ENCODE data around the gene GRB2. TPM values are rescaled to one million over a fixed set of nuclear protein-coding genes. Genes with fewer than 3 reads are reported as not detected.

GRB2 gene
- total RNA-seq, 2 experiments from 2014 or later = 244 to 308 TPM

GRCh38 chr17:75277664-75278071 lies 127.8 kb downstream of the GRB2 start:
- peaks cover 2% of the 10 kb centered on the region; the same call in 1 of the 2 replicates for H3K79me2 ChIP-seq (ENCODE audit: insufficient read depth, low read depth, low read length)

GRCh38 chr17:75273977-75274708 lies 131.3 kb downstream of the GRB2 start:
- intact Hi-C loops (cut with micrococcal nuclease; ENCODE audit: unreplicated experiment) = loop anchor here (10.0 kb wide), 1 partner anchor 511 kb away; the partner anchor contains the start of gene UNK
- Histone ChIP-seq H3K79me2 (ENCODE audit: insufficient read depth, low read depth, low read length) (peaks cover 23% of the 10 kb centered on the region; the same call in 1 of the 2 replicates), H3K4me1 (ENCODE audit: insufficient read depth, low read length, poor library complexity, severe bottlenecking) (peaks cover 33% of the 10 kb centered on the region), H2AFZ (ENCODE audit: low read length) (no peak overlapping the region), H3K4me2 (ENCODE audit: low read length) (no peak overlapping the region), H3K36me3 (ENCODE audit: insufficient read depth, low read length) (peaks cover 63% of the 10 kb centered on the region), H3K9me3 (ENCODE audit: low read length) (no peaks in the 10 kb centered on the region), H3K4me3 (ENCODE audit: low read depth, low read length, poor library complexity, severe bottlenecking) (no peak overlapping the region), H3K9me2 (ENCODE audit: insufficient read depth, low read length) (no peaks in the 10 kb centered on the region), H4K20me1 (ENCODE audit: insufficient read depth, low read length) (no peaks in the 10 kb centered on the region), H3K27ac (ENCODE audit: low read depth, low read length, poor library complexity, severe bottlenecking) (no peak overlapping the region)
- DNase-seq (ENCODE audit: low spot score) = no peak
- CTCF ChIA-PET (ENCODE audit: unreplicated experiment) = no interaction called here
- TF ChIP-seq EZH2phosphoT487 (IDR thresholded peaks at IDR 0.05; ENCODE audit: borderline replicate concordance, low read depth, low read length) = no peak
- TF ChIP-seq, protein P1, sequence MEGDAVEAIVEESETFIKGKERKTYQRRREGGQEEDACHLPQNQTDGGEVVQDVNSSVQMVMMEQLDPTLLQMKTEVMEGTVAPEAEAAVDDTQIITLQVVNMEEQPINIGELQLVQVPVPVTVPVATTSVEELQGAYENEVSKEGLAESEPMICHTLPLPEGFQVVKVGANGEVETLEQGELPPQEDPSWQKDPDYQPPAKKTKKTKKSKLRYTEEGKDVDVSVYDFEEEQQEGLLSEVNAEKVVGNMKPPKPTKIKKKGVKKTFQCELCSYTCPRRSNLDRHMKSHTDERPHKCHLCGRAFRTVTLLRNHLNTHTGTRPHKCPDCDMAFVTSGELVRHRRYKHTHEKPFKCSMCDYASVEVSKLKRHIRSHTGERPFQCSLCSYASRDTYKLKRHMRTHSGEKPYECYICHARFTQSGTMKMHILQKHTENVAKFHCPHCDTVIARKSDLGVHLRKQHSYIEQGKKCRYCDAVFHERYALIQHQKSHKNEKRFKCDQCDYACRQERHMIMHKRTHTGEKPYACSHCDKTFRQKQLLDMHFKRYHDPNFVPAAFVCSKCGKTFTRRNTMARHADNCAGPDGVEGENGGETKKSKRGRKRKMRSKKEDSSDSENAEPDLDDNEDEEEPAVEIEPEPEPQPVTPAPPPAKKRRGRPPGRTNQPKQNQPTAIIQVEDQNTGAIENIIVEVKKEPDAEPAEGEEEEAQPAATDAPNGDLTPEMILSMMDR (conservative IDR thresholded peaks at IDR 0.05; ENCODE audit: low read length) = no peak
- POLR2A ChIA-PET = interaction anchor here (1.1 to 2.4 kb wide), 5 partner anchors 11 to 75 kb away, joined by 3 to 7 read pairs (median 3); partner anchors contain the start of genes NUP85 and SLC25A19
- no TSS peak for BruUV-seq (replicated peaks)

More at GRCh38 chr17:75277664-75278071, 127.8 kb downstream of the GRB2 start:
- POLR2A ChIA-PET = interaction anchor here (1.0 to 2.4 kb wide), 2 partner anchors 12 to 15 kb away, joined by 4 to 8 read pairs; partner anchors contain the start of genes MRPS7 and SLC25A19
- no peak overlapping the region for H3K4me3 ChIP-seq (ENCODE audit: low read depth, low read length, poor library complexity, severe bottlenecking)
- BruUV-seq (replicated peaks) = no TSS peak
- no peak overlapping the region for H2AFZ ChIP-seq (ENCODE audit: low read length)
- H3K36me3 ChIP-seq (ENCODE audit: insufficient read depth, low read length) = peaks cover 91% of the 10 kb centered on the region
- no peak overlapping the region for H3K27ac ChIP-seq (ENCODE audit: low read depth, low read length, poor library complexity, severe bottlenecking)
- intact Hi-C loops (cut with micrococcal nuclease; ENCODE audit: unreplicated experiment) = loop anchor here (10.0 kb wide), 1 partner anchor 507 kb away; the partner anchor contains the start of gene UNK
- no peak for DNase-seq (ENCODE audit: low spot score)
- H3K9me3 ChIP-seq (ENCODE audit: low read length) = no peaks in the 10 kb centered on the region
- no peaks in the 10 kb centered on the region for H4K20me1 ChIP-seq (ENCODE audit: insufficient read depth, low read length)
- H3K4me2 ChIP-seq (ENCODE audit: low read length) = no peak overlapping the region
- CTCF ChIA-PET (ENCODE audit: unreplicated experiment) = interaction anchor here (0.6 kb wide), 1 partner anchor 15 kb away, joined by 3 read pairs; no protein-coding TSS in a partner anchor
- peaks cover 13% of the 10 kb centered on the region for H3K4me1 ChIP-seq (ENCODE audit: insufficient read depth, low read length, poor library complexity, severe bottlenecking)
- no peaks in the 10 kb centered on the region for H3K9me2 ChIP-seq (ENCODE audit: insufficient read depth, low read length)
- no peak for TF ChIP-seq EZH2phosphoT487 (IDR thresholded peaks at IDR 0.05; ENCODE audit: borderline replicate concordance, low read depth, low read length)
- TF ChIP-seq, protein P1 (conservative IDR thresholded peaks at IDR 0.05; ENCODE audit: low read length) = no peak

Data from OCI-LY7 (cell line).